ENCODE results near the gene TSPAN11. TPM values are rescaled to one million over a fixed set of nuclear protein-coding genes. Genes with fewer than 3 reads are reported as not detected.

Gene TSPAN11
- total RNA-seq, 1 experiment from 2014 or later = not detected

- TF ChIP-seq, protein P1, sequence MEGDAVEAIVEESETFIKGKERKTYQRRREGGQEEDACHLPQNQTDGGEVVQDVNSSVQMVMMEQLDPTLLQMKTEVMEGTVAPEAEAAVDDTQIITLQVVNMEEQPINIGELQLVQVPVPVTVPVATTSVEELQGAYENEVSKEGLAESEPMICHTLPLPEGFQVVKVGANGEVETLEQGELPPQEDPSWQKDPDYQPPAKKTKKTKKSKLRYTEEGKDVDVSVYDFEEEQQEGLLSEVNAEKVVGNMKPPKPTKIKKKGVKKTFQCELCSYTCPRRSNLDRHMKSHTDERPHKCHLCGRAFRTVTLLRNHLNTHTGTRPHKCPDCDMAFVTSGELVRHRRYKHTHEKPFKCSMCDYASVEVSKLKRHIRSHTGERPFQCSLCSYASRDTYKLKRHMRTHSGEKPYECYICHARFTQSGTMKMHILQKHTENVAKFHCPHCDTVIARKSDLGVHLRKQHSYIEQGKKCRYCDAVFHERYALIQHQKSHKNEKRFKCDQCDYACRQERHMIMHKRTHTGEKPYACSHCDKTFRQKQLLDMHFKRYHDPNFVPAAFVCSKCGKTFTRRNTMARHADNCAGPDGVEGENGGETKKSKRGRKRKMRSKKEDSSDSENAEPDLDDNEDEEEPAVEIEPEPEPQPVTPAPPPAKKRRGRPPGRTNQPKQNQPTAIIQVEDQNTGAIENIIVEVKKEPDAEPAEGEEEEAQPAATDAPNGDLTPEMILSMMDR (IDR thresholded peaks at IDR 0.05) = no peak
- TF ChIP-seq SIN3A (IDR thresholded peaks at IDR 0.05; ENCODE audit: borderline replicate concordance, insufficient read depth, low read depth, low read length) (no peak), POLR2AphosphoS5 (IDR thresholded peaks at IDR 0.05; ENCODE audit: low read depth, low read length) (no peak), REST (IDR thresholded peaks at IDR 0.05; ENCODE audit: insufficient read depth in 1 of 2, low read depth in 2 of 2, low read length in 1 of 2) (no peak)
- no peak overlapping the region for H3K27ac ChIP-seq (ENCODE audit: low read length)
- ChIA-PET CTCF (no interaction called here), POLR2A (no interaction called here)
- no peak for DNase-seq (ENCODE audit: low read depth, low spot score)
- peaks cover 44% of the 10 kb centered on the region for H3K27me3 ChIP-seq (ENCODE audit: control insufficient read depth, insufficient read depth, low read length)
- no peaks in the 10 kb centered on the region for H3K36me3 ChIP-seq (ENCODE audit: control insufficient read depth, insufficient read depth, low read length)
- intact Hi-C loops (cut with micrococcal nuclease; ENCODE audit: unreplicated experiment) = no loop called here
- no peak for ATAC-seq
- no peaks in the 10 kb centered on the region for H3K9me3 ChIP-seq (ENCODE audit: control insufficient read depth, insufficient read depth, low read depth, low read length)
- in situ Hi-C loops (cut with HindIII; ENCODE audit: low pct_unique_long_range_greater_than_20kb, low sequenced_read_pairs) = no loop called here
- no peak overlapping the region for H3K4me3 ChIP-seq (ENCODE audit: low read depth in 2 of 2, low read length in 2 of 2)
- no peaks in the 10 kb centered on the region for H3K4me1 ChIP-seq (ENCODE audit: control insufficient read depth, insufficient read depth, low read length)
- BruUV-seq (replicated peaks) = no TSS peak
These were observed 44.1 kb downstream of the TSPAN11 start for GRCh38 chr12:30970559-30971197.

GRCh38 chr12:30972035-30972434 lies 45.5 kb downstream of the TSPAN11 start:
- ATAC-seq = no peak
- intact Hi-C loops (cut with micrococcal nuclease; ENCODE audit: unreplicated experiment) = no loop called here
- no peaks in the 10 kb centered on the region for H3K4me1 ChIP-seq (ENCODE audit: control insufficient read depth, insufficient read depth, low read length)

More at GRCh38 chr12:30972035-30972434, 45.5 kb downstream of the TSPAN11 start:
- no peak overlapping the region for H3K27ac ChIP-seq (ENCODE audit: low read length)
- POLR2A ChIA-PET = no interaction called here
- no peak overlapping the region for H3K4me3 ChIP-seq (ENCODE audit: low read depth in 2 of 2, low read length in 2 of 2)
- TF ChIP-seq, protein P1 (IDR thresholded peaks at IDR 0.05) = no peak
- no peak for TF ChIP-seq REST (IDR thresholded peaks at IDR 0.05; ENCODE audit: insufficient read depth in 1 of 2, low read depth in 2 of 2, low read length in 1 of 2)
- TF ChIP-seq SIN3A (IDR thresholded peaks at IDR 0.05; ENCODE audit: borderline replicate concordance, insufficient read depth, low read depth, low read length) = no peak
- TF ChIP-seq POLR2AphosphoS5 (IDR thresholded peaks at IDR 0.05; ENCODE audit: low read depth, low read length) = no peak
- no peak for TF ChIP-seq TCF7L2 (IDR thresholded peaks at IDR 0.05; ENCODE audit: low read depth, low read length)
- in situ Hi-C loops (cut with HindIII; ENCODE audit: low pct_unique_long_range_greater_than_20kb, low sequenced_read_pairs) = no loop called here
- DNase-seq (ENCODE audit: low read depth, low spot score) = no peak
- no peaks in the 10 kb centered on the region for H3K36me3 ChIP-seq (ENCODE audit: control insufficient read depth, insufficient read depth, low read length)
- H3K9me3 ChIP-seq (ENCODE audit: control insufficient read depth, insufficient read depth, low read depth, low read length) = no peaks in the 10 kb centered on the region
- H3K27me3 ChIP-seq (ENCODE audit: control insufficient read depth, insufficient read depth, low read length) = peaks cover 44% of the 10 kb centered on the region
- CTCF ChIA-PET = no interaction called here
- BruUV-seq (replicated peaks) = no TSS peak
